HG03196 (cell line): ENCODE data around the gene SND1.
"Not testable (repeated sequence)": the region's sequence is repeated elsewhere in the genome, so short reads cannot be mapped to it uniquely, and the experiment has no call there.

Experiments used
- ATAC-seq: cut with Tn5 transposase; IDR thresholded peaks from one replicate; pipeline ENCODE4 v1.9.1; 2021; ENCODE audit not compliant: unreplicated experiment

Gene SND1

GRCh38 chr7:127652333-127653248 is 597 bp downstream of the SND1 start:
- no peak for ATAC-seq

DNA sequence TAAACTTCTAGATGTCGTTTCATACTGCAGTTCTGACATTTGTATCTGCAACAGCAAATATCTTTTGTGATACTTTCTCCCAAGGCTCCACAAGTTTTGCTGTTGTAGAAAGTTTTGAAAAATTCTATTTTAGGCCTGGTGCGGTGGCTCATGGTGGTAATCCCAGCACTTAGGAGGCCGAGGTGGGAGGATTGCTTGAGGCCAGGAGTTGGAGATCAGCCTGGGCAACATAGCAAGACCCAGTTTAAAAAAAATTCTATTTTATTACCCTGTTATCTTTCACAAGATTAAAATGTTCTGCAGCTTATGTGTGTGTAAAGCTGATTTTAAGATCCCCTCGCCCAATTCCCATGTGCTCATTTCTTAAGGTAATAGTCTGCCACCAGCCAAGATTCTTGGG is 1.4 kb downstream of the SND1 start:
- no peak for ATAC-seq

GRCh38 chr7:127654404-127655394 is 2.7 kb downstream of the SND1 start:
- ATAC-seq = no peak

DNA sequence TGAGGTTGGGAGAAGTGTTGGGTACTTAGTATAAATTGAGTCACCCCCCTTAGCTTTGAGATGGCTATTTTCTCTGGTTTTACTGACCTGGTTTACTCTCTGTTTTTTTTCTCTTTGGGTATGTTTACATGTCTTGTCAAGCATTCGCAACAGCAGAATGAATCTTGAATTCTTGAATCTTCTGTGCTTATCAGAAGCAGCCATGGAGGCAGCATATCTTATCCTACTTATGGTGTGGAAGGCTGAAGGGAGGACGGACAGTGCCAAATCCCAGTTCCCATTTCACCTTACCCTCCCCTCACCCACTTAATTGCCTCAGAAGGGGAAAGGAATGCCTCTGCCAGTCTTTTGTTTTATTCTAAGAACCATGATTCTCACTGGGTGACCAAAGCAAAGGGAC is 3.7 kb downstream of the SND1 start:
- no peak for ATAC-seq

DNA sequence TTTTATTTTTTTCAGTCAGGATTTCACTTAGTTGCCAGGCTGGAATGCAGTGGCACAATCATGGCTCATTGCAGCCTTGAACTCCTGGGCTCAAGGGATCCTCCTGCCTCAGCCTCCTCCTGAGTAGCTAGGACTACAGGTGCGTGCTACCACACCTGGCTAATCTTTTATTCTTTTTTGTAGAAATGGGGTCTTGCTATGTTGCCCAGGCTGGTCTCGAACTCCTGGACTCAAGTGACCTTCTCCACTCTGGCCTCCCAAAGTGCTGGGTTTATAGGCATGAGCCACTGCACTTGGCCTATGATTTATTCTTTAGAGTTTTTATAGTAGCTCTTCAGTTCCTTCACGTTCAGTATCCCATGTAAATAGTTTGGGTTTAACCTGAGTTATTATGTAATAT is 5.5 kb downstream of the SND1 start:
- no peak for ATAC-seq

- no peak for ATAC-seq
Measured at GRCh38 chr7:127658970-127659630, 7.1 kb downstream of the SND1 start.

DNA sequence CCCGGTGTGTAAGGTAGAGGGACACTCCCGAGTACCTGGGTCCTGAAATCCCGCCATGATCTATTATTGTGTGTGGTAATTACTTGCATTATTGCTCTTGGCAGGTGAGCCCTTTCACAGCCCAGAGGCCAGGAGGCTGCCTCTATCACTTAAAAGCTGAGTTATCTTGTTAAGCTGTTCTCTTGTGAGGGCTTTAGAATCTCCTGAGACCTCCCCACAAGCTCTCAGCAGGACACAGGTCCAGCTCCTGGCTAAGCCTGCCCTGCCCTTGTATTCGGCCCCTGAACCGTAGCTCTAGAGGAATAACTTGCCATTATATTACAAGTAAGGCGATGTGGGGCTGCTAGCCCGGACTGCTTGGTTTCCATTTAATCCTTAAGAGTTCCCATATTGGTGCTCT is 13.9 kb downstream of the SND1 start:
- ATAC-seq = no peak

DNA sequence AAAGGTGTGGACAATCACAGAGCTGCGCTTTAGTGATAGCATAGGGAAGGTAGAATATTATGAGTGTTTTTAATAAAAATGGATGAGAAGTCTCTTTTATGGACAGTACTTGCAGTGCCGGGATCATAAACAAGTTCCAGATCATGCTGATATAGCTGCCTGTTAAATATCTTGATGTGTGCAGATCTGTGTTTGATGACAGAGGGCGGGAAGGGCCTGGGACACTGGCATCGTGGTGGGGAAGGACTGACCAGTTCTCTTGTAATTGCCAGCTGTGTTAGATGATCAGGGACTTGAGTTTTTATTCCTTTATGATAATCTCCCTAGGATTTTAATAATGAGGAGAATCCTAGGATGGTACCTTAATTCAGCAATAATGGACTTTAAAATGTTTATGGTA is 14.6 kb downstream of the SND1 start:
- no peak for ATAC-seq

DNA sequence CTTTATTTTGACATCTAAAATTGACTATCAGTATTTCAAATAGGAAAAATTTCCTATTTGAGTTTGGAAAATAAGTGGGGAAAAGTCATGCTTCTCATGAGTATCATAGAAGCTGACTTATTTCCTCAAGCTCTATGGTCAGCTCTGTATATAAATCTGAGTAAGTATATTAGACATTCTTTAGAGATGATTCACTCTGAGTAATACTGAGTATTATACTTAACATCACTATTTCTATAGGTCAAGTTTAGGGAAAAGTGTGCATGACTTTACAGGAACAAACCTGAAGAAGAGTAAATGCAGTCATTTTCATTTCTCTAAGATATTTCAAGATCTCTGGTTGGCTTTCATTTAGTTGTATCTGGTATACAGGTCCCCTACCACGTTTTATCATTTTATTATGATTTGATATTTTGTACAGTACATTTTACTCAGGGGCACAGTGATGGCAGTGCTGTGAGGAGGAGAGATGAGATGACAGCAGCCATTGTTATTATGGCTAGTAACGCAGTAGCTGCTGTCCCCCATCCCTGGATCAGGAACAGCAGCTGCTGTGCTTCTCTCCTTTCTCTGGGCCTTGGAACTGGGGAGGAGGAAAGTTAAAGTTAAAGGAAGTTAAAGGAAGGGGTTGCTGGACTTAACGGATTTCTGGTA is 15.2 kb downstream of the SND1 start:
- no peak for ATAC-seq

GRCh38 chr7:127667759-127668530 is 16.0 kb downstream of the SND1 start:
- no peak for ATAC-seq

- ATAC-seq = no peak
Measured at GRCh38 chr7:127671341-127671740, 19.3 kb downstream of the SND1 start.

DNA sequence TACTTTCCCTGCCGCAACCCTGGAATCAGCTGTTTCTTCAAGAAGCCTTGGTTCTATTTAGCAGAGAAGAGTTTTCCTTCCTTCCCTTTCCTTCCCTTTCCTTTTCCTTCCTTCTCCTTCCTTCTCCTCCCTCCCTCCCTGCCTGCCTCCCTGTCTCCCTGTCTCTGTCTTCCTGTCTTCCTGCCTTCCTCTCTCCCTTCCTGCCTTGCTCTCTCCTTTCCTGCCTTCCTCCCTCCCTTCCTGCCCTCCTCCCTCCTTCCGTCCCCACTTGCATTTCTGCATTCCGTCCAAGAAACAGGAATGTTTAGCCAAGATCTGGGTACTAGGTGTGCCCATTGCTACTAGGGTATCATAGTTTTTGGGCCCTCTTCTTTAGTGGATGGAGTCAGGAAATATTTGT is 21.9 kb downstream of the SND1 start:
- ATAC-seq = no peak

- no peak for ATAC-seq
Measured at GRCh38 chr7:127674361-127674760, 22.4 kb downstream of the SND1 start.

DNA sequence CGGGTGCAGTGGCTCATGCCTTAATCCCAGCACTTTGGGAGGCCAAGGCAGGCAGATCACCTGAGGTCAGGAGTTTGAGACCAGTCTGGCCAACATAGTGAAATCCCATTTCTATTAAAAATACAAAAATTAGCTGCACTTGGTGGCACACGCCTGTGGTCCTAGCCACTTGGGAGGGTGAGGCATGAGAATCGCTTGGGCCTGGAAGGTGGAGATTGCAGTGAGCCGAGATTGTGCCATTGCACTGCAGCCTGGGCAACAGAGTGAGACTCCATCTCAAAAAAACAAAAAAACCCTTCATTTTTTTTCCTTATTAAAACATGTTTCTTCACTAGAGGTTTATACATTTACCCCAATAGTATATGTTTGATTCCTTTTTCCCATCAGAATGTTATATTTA is 22.9 kb downstream of the SND1 start:
- ATAC-seq = not testable (repeated sequence)

DNA sequence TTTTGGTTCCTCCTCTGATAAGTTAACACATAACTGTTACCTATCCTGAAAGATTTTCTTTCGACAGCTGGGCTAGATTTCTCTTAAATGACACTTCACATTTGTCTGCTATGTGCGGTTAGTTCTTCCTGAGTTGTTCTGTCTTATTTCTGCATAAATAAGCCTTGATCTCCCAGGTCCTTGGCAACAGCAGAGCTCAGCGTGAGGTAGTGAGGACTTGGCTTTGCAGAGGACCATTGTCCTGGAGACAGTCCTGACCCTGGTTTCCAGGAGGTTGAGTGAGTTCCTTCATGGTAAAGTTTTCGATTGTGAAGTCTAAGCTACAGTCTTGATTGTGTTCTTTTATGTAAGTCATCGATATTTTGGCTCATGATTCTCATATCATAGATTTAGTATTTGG is 23.7 kb downstream of the SND1 start:
- no peak for ATAC-seq

GRCh38 chr7:127677433-127678230 is 25.6 kb downstream of the SND1 start:
- no peak for ATAC-seq

GRCh38 chr7:127678337-127678736 is 26.3 kb downstream of the SND1 start:
- no peak for ATAC-seq

DNA sequence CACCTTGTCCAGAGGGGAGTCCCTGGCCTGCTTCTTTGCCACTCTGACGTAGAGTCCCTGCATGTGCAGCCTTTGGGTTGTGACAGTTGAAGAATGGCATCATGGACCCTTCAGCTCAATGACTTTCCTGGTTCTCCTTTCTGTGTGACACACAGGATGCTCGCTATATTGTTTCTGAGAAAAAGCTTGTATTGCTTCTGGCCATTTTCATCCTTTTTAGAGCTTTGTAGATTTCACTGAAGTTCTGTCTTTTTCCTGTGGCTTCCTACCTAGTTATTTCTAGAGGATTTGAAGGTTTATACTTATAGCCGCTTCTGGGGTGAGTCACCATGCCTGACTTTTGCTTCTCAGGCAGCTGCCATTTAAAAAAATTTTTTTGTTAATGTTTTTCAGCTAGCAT is 27.0 kb downstream of the SND1 start:
- ATAC-seq = peak; percentile 88

DNA sequence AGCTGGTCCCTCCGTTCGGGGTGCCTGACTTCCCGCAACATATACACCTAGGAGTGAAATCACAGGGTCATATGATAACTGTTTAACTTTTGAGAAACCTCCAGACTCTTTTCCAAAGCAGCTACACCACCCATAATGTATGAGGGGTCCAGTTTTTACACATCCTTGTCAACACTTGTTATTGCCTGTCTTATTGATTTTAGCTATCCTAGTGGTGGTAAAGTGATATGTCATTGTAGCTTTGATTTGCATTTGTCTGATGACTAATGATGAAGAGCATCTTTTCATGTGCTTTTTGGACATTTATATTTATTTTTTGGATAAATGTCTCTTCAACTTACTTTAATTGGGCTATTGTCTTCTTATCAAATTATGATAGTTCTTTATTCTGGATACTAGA is 29.0 kb downstream of the SND1 start:
- no peak for ATAC-seq
